Activated CD8-positive, alpha-beta memory T cell treated with anti-CD3 and anti-CD28 coated beads for 4 hours (primary cell): ENCODE data around the gene MAPK13.
"Not testable (repeated sequence)": the region's sequence is repeated elsewhere in the genome, so short reads cannot be mapped to it uniquely, and the experiment has no call there.

Experiments used
- DNase-seq, 2 donors: peaks; one replicate each; pipeline ENCODE4 v3.0.0-alpha.2; 2020; ENCODE audit warnings: low read depth in 2 of 2

MAPK13 gene

GRCh38 chr6:36129941-36130666 lies at the start of gene MAPK13:
TSS of gene MAPK13 (plus strand) at chr6:36130513. CDS start at chr6:36130583, 70 bp downstream.
- no peak for DNase-seq

GRCh38 chr6:36082318-36082717 lies 48.0 kb upstream of the MAPK13 start:
- DNase-seq: no peak

GRCh38 chr6:36083446-36083845 lies 46.9 kb upstream of the MAPK13 start:
- no peak for DNase-seq

GRCh38 chr6:36088204-36088603 lies 42.1 kb upstream of the MAPK13 start:
- not testable (repeated sequence) for DNase-seq

GRCh38 chr6:36089048-36089447 lies 41.3 kb upstream of the MAPK13 start:
- DNase-seq: no peak

GRCh38 chr6:36094238-36094637 lies 36.1 kb upstream of the MAPK13 start:
- no peak for DNase-seq

GRCh38 chr6:36094753-36095496 lies 35.4 kb upstream of the MAPK13 start:
- DNase-seq: peak; percentile 64 to 66

- no peak for DNase-seq
Observed at GRCh38 chr6:36095497-36096391, 34.6 kb upstream of the MAPK13 start.

GRCh38 chr6:36098253-36098919 lies 31.9 kb upstream of the MAPK13 start:
- DNase-seq: no peak

GRCh38 chr6:36098920-36099647 lies 31.2 kb upstream of the MAPK13 start:
- DNase-seq: no peak

GRCh38 chr6:36099869-36100483 lies 30.3 kb upstream of the MAPK13 start:
- no peak for DNase-seq

- no peak for DNase-seq
Observed at GRCh38 chr6:36101691-36102090, 28.6 kb upstream of the MAPK13 start.

- no peak for DNase-seq
Observed at GRCh38 chr6:36102853-36103252, 27.5 kb upstream of the MAPK13 start.

GRCh38 chr6:36104836-36105235 lies 25.5 kb upstream of the MAPK13 start:
- DNase-seq: no peak

GRCh38 chr6:36109092-36109491 lies 21.2 kb upstream of the MAPK13 start:
- no peak for DNase-seq

GRCh38 chr6:36110050-36110449 lies 20.3 kb upstream of the MAPK13 start:
- DNase-seq: no peak

- DNase-seq: no peak
Observed at GRCh38 chr6:36110863-36111262, 19.4 kb upstream of the MAPK13 start.

- DNase-seq: no peak
Observed at GRCh38 chr6:36111526-36111925, 18.8 kb upstream of the MAPK13 start.

GRCh38 chr6:36113049-36113448 lies 17.3 kb upstream of the MAPK13 start:
- DNase-seq: no peak

- DNase-seq: no peak
Observed at GRCh38 chr6:36113703-36114102, 16.6 kb upstream of the MAPK13 start.
